HepG2 (cell line): ENCODE results near the gene PLA2G12B. TPM values are rescaled to one million over a fixed set of nuclear protein-coding genes. Genes with fewer than 3 reads are reported as not detected.

Experiments used
- AGO1 ChIP-seq: fragments of 200-400 bp; formaldehyde crosslinking; IDR thresholded peaks from 2 replicates; pipeline ENCODE4 v1.6.1; 2017; ENCODE audit warnings: mild to moderate bottlenecking, low read depth, low read length, moderate library complexity; ENCODE audit not compliant: poor library complexity, severe bottlenecking
- DPF2 ChIP-seq: sonication (generic); formaldehyde crosslinking; IDR thresholded peaks from 2 replicates; pipeline ENCODE4 v1.4.0; 2020; ENCODE audit warnings: mild to moderate bottlenecking, low read depth, missing genetic modification reagents, borderline replicate concordance
- GABPA ChIP-seq, 2 experiments: IDR thresholded peaks; 2 replicates each; pipeline ENCODE4 v1.6.1; 2011 to 2016; ENCODE audit warnings: low read depth in 2 of 2, low read length in 1 of 2, missing biosample characterization in 1 of 2, missing genetic modification characterization in 1 of 2
- HOXA5 ChIP-seq: sonication (generic); formaldehyde crosslinking; IDR thresholded peaks from 2 replicates; pipeline ENCODE4 v1.4.0; 2020; ENCODE audit warnings: missing genetic modification reagents
- KDM1A ChIP-seq: IDR thresholded peaks from 2 replicates; pipeline ENCODE4 v1.6.1; 2016; ENCODE audit warnings: missing compliant biosample characterization
- NFE2L1 ChIP-seq: sonication (generic); formaldehyde crosslinking; IDR thresholded peaks from 2 replicates; pipeline ENCODE4 v1.4.0; 2020; ENCODE audit warnings: missing genetic modification reagents, mild to moderate bottlenecking, borderline replicate concordance
- TCF7L2 ChIP-seq: IDR thresholded peaks from 2 replicates; pipeline ENCODE4 v1.6.1; 2011; ENCODE audit warnings: mild to moderate bottlenecking, low read depth, low read length, moderate library complexity
- ZFP62 ChIP-seq: sonication (generic); formaldehyde crosslinking; IDR thresholded peaks from 2 replicates; pipeline ENCODE4 v1.4.0; 2020; ENCODE audit warnings: missing genetic modification reagents
- ZNF816 ChIP-seq: sonication (generic); formaldehyde crosslinking; IDR thresholded peaks from 2 replicates; pipeline ENCODE4 v1.8.0; 2022; ENCODE audit warnings: missing genetic modification reagents, mild to moderate bottlenecking, borderline replicate concordance
- polyA plus RNA-seq, 8 experiments: library from polyadenylated mRNA; depleted of rRNA in 3 of 8; stranded (reverse) in 7 of 8; unstranded in 1 of 8; fragments of >200 nt; fragmentation: Illumina TruSeq in 4 of 8; extraction: Trizol in 4 of 8; gene quantifications; 2 replicates each; pipeline versions ENCODE4 v1.2.1 to v1.2.3, GENCODE V29; 2011 to 2016; ENCODE audit warnings: low read depth in 4 of 8, missing spikeins in 1 of 8, mixed read lengths in 1 of 8; ENCODE audit not compliant: insufficient read depth in 1 of 8
- total RNA-seq, 5 experiments: library from RNA; depleted of rRNA; stranded (reverse); fragments of >200 nt; fragmentation: Illumina TruSeq; extraction: Trizol; gene quantifications; 2 replicates each; pipeline ENCODE4 v1.2.3, GENCODE V29; 2016; ENCODE audit warnings: low read depth in 1 of 5
- TF ChIP-seq, protein P1 (sequence below): sonication (generic); formaldehyde crosslinking; IDR thresholded peaks from 2 replicates; pipeline ENCODE4 v1.4.0; 2020; ENCODE audit warnings: missing genetic modification reagents, borderline replicate concordance
- TF ChIP-seq, protein P2 (sequence below): IDR thresholded peaks from 2 replicates; pipeline ENCODE4 v1.6.1; 2016; ENCODE audit warnings: low read depth, control low read depth
- TF ChIP-seq, protein P3 (sequence below): sonication (generic); formaldehyde crosslinking; IDR thresholded peaks from 2 replicates; pipeline ENCODE4 v1.5.1; 2020; ENCODE audit warnings: missing genetic modification reagents, mild to moderate bottlenecking, borderline replicate concordance
- TF ChIP-seq, protein P4 (sequence below): IDR thresholded peaks from 2 replicates; pipeline ENCODE4 v1.6.1; 2012; ENCODE audit warnings: low read length, improper control_type of control experiment
- TF ChIP-seq, protein P5 (sequence below): sonication (generic); formaldehyde crosslinking; IDR thresholded peaks from 2 replicates; pipeline ENCODE4 v1.4.0; 2020; ENCODE audit warnings: missing genetic modification reagents
- TF ChIP-seq, protein P6 (sequence below): sonication (generic); formaldehyde crosslinking; IDR thresholded peaks from 2 replicates; pipeline ENCODE4 v1.4.0; 2020; ENCODE audit warnings: mild to moderate bottlenecking, missing genetic modification reagents, borderline replicate concordance

The PLA2G12B gene
- total and polyA plus RNA-seq, 2 of the 13 experiments (the other 11 are each of a cell fraction or from before 2014, with no cell fraction given), result 7.7 to 38.0 TPM

DNA sequence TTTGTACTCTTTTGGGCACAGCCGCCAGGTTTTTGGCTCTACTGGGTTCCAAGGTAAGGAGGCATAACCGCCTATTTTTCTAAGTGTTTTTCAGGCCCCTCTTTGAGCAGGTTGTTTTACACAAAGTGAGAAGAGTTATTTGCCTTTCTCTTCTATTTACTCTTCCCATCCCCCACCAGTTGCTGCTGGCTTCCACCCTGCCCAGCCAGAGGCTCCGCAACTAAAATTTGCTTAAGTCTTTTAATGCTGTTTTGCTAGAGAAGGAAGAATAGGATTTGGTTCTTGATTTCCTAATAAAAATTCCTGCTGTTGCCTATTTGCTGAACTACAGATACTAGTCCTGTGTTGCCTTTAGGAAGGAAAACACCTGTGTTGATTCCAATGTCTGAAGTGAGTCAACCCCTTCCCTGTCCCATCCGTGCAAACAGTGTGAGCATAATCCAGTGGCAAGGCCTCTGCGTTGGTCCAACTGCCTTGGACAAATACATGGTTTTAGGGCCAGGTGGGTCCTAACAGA lies 1.9 kb downstream of the PLA2G12B start (continued):
- TF ChIP-seq, protein P1, sequence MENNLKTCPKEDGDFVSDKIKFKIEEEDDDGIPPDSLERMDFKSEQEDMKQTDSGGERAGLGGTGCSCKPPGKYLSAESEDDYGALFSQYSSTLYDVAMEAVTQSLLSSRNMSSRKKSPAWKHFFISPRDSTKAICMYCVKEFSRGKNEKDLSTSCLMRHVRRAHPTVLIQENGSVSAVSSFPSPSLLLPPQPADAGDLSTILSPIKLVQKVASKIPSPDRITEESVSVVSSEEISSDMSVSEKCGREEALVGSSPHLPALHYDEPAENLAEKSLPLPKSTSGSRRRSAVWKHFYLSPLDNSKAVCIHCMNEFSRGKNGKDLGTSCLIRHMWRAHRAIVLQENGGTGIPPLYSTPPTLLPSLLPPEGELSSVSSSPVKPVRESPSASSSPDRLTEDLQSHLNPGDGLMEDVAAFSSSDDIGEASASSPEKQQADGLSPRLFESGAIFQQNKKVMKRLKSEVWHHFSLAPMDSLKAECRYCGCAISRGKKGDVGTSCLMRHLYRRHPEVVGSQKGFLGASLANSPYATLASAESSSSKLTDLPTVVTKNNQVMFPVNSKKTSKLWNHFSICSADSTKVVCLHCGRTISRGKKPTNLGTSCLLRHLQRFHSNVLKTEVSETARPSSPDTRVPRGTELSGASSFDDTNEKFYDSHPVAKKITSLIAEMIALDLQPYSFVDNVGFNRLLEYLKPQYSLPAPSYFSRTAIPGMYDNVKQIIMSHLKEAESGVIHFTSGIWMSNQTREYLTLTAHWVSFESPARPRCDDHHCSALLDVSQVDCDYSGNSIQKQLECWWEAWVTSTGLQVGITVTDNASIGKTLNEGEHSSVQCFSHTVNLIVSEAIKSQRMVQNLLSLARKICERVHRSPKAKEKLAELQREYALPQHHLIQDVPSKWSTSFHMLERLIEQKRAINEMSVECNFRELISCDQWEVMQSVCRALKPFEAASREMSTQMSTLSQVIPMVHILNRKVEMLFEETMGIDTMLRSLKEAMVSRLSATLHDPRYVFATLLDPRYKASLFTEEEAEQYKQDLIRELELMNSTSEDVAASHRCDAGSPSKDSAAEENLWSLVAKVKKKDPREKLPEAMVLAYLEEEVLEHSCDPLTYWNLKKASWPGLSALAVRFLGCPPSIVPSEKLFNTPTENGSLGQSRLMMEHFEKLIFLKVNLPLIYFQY, result no peak
- TF ChIP-seq, protein P2, sequence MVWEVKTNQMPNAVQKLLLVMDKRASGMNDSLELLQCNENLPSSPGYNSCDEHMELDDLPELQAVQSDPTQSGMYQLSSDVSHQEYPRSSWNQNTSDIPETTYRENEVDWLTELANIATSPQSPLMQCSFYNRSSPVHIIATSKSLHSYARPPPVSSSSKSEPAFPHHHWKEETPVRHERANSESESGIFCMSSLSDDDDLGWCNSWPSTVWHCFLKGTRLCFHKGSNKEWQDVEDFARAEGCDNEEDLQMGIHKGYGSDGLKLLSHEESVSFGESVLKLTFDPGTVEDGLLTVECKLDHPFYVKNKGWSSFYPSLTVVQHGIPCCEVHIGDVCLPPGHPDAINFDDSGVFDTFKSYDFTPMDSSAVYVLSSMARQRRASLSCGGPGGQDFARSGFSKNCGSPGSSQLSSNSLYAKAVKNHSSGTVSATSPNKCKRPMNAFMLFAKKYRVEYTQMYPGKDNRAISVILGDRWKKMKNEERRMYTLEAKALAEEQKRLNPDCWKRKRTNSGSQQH (CRISPR knock-in tag), result no peak
- TF ChIP-seq DPF2 (no peak), ZFP62 (no peak), NFE2L1 (CRISPR knock-in tag) (no peak), ZNF816 (no peak), GABPA (IDR thresholded peaks at IDR 0.05; ENCODE audit: low read depth, low read length) (no peak), GABPA (CRISPR knock-in tag; IDR thresholded peaks at IDR 0.05; ENCODE audit: low read depth) (no peak), TCF7L2 (no peak), HOXA5 (CRISPR knock-in tag) (no peak), AGO1 (no peak), KDM1A (no peak)
- TF ChIP-seq, protein P3, sequence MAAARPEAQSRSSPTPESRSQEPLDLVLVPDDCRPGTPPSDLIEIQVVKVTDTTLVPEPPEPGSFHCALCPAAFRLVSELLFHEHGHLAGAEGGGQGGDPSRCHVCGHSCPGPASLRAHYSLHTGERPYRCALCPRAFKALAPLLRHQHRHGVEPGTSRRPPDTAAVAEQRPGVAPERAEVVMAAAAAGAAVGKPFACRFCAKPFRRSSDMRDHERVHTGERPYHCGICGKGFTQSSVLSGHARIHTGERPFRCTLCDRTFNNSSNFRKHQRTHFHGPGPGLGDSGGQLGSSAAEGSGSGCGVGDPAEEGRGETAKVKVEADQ, result no peak
- TF ChIP-seq, protein P4, sequence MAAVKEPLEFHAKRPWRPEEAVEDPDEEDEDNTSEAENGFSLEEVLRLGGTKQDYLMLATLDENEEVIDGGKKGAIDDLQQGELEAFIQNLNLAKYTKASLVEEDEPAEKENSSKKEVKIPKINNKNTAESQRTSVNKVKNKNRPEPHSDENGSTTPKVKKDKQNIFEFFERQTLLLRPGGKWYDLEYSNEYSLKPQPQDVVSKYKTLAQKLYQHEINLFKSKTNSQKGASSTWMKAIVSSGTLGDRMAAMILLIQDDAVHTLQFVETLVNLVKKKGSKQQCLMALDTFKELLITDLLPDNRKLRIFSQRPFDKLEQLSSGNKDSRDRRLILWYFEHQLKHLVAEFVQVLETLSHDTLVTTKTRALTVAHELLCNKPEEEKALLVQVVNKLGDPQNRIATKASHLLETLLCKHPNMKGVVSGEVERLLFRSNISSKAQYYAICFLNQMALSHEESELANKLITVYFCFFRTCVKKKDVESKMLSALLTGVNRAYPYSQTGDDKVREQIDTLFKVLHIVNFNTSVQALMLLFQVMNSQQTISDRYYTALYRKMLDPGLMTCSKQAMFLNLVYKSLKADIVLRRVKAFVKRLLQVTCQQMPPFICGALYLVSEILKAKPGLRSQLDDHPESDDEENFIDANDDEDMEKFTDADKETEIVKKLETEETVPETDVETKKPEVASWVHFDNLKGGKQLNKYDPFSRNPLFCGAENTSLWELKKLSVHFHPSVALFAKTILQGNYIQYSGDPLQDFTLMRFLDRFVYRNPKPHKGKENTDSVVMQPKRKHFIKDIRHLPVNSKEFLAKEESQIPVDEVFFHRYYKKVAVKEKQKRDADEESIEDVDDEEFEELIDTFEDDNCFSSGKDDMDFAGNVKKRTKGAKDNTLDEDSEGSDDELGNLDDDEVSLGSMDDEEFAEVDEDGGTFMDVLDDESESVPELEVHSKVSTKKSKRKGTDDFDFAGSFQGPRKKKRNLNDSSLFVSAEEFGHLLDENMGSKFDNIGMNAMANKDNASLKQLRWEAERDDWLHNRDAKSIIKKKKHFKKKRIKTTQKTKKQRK, result no peak
- TF ChIP-seq, protein P5, sequence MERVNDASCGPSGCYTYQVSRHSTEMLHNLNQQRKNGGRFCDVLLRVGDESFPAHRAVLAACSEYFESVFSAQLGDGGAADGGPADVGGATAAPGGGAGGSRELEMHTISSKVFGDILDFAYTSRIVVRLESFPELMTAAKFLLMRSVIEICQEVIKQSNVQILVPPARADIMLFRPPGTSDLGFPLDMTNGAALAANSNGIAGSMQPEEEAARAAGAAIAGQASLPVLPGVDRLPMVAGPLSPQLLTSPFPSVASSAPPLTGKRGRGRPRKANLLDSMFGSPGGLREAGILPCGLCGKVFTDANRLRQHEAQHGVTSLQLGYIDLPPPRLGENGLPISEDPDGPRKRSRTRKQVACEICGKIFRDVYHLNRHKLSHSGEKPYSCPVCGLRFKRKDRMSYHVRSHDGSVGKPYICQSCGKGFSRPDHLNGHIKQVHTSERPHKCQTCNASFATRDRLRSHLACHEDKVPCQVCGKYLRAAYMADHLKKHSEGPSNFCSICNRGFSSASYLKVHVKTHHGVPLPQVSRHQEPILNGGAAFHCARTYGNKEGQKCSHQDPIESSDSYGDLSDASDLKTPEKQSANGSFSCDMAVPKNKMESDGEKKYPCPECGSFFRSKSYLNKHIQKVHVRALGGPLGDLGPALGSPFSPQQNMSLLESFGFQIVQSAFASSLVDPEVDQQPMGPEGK (CRISPR knock-in tag), result no peak
- TF ChIP-seq, protein P6, sequence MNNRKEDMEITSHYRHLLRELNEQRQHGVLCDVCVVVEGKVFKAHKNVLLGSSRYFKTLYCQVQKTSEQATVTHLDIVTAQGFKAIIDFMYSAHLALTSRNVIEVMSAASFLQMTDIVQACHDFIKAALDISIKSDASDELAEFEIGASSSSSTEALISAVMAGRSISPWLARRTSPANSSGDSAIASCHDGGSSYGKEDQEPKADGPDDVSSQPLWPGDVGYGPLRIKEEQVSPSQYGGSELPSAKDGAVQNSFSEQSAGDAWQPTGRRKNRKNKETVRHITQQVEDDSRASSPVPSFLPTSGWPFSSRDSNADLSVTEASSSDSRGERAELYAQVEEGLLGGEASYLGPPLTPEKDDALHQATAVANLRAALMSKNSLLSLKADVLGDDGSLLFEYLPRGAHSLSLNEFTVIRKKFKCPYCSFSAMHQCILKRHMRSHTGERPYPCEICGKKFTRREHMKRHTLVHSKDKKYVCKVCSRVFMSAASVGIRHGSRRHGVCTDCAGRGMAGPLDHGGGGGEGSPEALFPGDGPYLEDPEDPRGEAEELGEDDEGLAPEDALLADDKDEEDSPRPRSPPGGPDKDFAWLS (CRISPR knock-in tag), result no peak
